DOHH2 (cell line): ENCODE data around the gene ZNF593OS.

ENCODE experiments used
- H3F3A ChIP-seq: fragments of 200-600 bp; sonication (generic), shearing (Covaris generic); 2 replicates; pipeline ENCODE4 v1.6.0; 2016; ENCODE audit warnings: antibody characterized with exemption, mild to moderate bottlenecking; ENCODE audit not compliant: control insufficient read depth, insufficient read depth
- H3K27ac ChIP-seq: fragments of 200-600 bp; sonication (generic); 2 replicates; pipeline ENCODE4 v1.5.1; 2014; ENCODE audit warnings: low read depth, mild to moderate bottlenecking, low read length, moderate library complexity
- H3K27me3 ChIP-seq: fragments of 200-600 bp; sonication (generic); 2 replicates; pipeline ENCODE4 v1.6.1; 2014; ENCODE audit warnings: mild to moderate bottlenecking, low read length, mixed read lengths; ENCODE audit not compliant: control insufficient read depth
- H3K36me3 ChIP-seq: fragments of 200-600 bp; sonication (generic); 2 replicates; pipeline ENCODE4 v1.6.1; 2014; ENCODE audit warnings: mild to moderate bottlenecking, low read length, moderate library complexity, mixed read lengths; ENCODE audit not compliant: control insufficient read depth
- H3K4me1 ChIP-seq: fragments of 200-600 bp; sonication (generic); 2 replicates; pipeline ENCODE4 v1.6.1; 2014; ENCODE audit warnings: mild to moderate bottlenecking, low read length, mixed read lengths; ENCODE audit not compliant: control insufficient read depth
- H3K4me2 ChIP-seq: fragments of 200-600 bp; sonication (generic); 2 replicates; pipeline ENCODE4 v1.6.0; 2014; ENCODE audit warnings: mild to moderate bottlenecking, low read length, moderate library complexity
- H3K4me3 ChIP-seq: fragments of 200-600 bp; sonication (generic); 2 replicates; pipeline ENCODE4 v1.5.1; 2014; ENCODE audit warnings: mild to moderate bottlenecking, low read length, mixed read lengths
- H3K79me2 ChIP-seq: fragments of 200-600 bp; sonication (generic); 2 replicates; pipeline ENCODE4 v1.6.1; 2014; ENCODE audit warnings: mild to moderate bottlenecking, low read length, mixed read lengths; ENCODE audit not compliant: control insufficient read depth
- H3K9me2 ChIP-seq: fragments of 200-600 bp; sonication (generic); replicated peaks from 2 replicates; pipeline ENCODE4 v1.6.1; 2014; ENCODE audit warnings: mild to moderate bottlenecking, low read length, mixed read lengths; ENCODE audit not compliant: control insufficient read depth
- H3K9me3 ChIP-seq: fragments of 200-600 bp; sonication (generic); 2 replicates; pipeline ENCODE4 v1.6.1; 2014; ENCODE audit warnings: antibody characterized with exemption, low read length, mixed read lengths; ENCODE audit not compliant: control insufficient read depth, insufficient read depth
- H4K20me1 ChIP-seq: fragments of 200-600 bp; sonication (generic); 2 replicates; pipeline ENCODE4 v1.6.0; 2014; ENCODE audit warnings: low read depth, mild to moderate bottlenecking, antibody characterized with exemption, low read length, moderate library complexity; ENCODE audit not compliant: control insufficient read depth, insufficient read depth
- EZH2phosphoT487 ChIP-seq: fragments of 200-600 bp; sonication (generic); IDR thresholded peaks from 2 replicates; pipeline ENCODE4 v1.6.1; 2017; ENCODE audit warnings: borderline replicate concordance, mild to moderate bottlenecking, antibody characterized with exemption, low read length, moderate library complexity, mixed read lengths
- TF ChIP-seq, protein P1 (sequence below): fragments of 200-600 bp; sonication (generic); IDR thresholded peaks from one replicate; pipeline ENCODE4 v1.5.1; 2014; ENCODE audit warnings: antibody characterized with exemption, mild to moderate bottlenecking, low read depth, low read length; ENCODE audit not compliant: poor library complexity, severe bottlenecking

ZNF593OS gene

DNA sequence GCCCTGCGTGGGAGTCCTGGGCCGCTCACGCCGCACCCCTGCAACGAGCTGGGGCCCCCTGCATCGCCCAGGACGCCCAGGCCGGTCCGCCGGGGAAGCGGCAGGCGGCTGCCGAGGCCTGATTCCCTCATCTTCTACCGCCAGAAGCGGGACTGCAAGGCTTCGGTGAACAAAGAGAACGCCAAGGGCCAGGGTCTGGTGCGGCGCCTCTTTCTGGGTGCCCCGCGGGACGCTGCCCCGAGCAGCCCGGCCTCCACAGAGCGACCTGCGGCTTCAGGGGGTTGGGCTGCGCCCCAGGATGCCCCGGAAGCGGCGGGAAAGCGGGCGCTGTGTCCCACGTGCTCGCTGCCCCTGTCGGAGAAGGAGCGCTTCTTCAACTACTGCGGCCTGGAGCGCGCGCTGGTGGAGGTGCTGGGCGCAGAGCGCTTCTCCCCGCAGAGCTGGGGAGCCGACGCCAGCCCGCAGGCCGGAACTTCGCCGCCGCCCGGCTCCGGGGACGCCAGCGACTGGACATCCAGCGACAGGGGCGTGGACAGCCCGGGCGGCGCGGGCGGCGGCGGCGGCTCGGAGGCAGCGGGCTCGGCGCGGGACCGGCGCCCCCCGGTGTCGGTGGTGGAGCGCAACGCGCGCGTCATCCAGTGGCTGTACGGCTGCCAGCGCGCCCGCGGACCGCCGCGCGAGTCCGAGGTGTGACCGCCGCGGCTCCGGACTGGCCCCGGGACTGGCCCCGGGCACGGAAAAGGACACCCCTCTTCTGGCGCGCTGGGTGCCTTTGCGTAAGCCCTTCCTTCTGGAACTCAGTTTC lies 10.0 kb downstream of the ZNF593OS start:
- Histone ChIP-seq H3K36me3 (no peaks in the 10 kb centered on the region), H3K4me1 (peaks cover 22% of the 10 kb centered on the region), H3K4me3 (peak overlapping the region; percentile 4; the same call in 1 of the 2 replicates), H3K27ac (no peak overlapping the region), H4K20me1 (no peaks in the 10 kb centered on the region), H3F3A (no peaks in the 10 kb centered on the region), H3K27me3 (peaks cover 49% of the 10 kb centered on the region), H3K9me2 (no peaks in the 10 kb centered on the region), H3K4me2 (peak overlapping the region; percentile 31), H3K79me2 (no peaks in the 10 kb centered on the region), H3K9me3 (no peaks in the 10 kb centered on the region)
- TF ChIP-seq EZH2phosphoT487: no peak
- TF ChIP-seq, protein P1, sequence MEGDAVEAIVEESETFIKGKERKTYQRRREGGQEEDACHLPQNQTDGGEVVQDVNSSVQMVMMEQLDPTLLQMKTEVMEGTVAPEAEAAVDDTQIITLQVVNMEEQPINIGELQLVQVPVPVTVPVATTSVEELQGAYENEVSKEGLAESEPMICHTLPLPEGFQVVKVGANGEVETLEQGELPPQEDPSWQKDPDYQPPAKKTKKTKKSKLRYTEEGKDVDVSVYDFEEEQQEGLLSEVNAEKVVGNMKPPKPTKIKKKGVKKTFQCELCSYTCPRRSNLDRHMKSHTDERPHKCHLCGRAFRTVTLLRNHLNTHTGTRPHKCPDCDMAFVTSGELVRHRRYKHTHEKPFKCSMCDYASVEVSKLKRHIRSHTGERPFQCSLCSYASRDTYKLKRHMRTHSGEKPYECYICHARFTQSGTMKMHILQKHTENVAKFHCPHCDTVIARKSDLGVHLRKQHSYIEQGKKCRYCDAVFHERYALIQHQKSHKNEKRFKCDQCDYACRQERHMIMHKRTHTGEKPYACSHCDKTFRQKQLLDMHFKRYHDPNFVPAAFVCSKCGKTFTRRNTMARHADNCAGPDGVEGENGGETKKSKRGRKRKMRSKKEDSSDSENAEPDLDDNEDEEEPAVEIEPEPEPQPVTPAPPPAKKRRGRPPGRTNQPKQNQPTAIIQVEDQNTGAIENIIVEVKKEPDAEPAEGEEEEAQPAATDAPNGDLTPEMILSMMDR: peak; percentile 16

DNA sequence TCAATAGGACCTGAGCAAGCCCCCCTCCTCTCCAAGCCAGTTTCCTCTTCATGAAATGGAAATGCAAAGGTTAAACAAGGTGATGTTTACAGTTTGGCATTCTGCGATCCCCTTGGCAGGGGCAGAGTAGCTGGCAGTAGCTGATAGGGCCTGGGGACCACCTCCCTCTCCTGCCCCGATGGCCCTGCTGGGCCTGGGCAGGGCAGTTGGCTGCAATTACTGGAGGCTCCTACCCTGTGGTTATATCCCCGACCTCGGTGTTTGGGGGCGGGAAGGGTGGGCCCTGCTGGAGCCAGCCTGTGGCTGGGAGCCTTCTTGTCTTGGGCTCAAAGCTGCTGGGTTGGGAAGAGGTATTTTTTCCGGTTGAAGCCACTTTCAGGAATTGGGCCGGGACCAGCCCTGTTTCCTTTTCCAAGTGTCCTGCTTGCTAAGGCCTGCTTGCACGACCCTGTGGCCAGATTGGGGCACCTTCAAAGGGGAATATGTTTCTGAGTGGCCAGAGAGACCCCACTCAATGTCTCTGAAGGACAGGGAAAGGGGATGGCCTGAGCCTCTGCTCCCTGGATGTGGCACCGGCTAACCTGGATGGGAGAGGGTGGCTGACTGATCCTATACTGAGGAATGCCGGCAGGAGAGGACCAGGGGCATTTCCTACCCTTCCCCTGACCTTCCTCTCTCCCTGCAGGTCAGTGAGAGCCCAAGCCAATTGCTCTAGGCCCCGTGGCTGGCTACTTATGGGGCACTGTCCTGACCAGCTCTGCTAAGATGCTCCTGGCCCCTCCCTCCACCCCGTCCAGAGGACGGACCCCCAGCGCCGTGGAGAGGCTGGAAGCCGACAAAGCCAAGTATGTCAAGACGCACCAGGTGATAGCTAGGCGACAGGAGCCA lies 10.9 kb downstream of the ZNF593OS start:
- Histone ChIP-seq H3K79me2 (no peaks in the 10 kb centered on the region), H3K9me3 (no peaks in the 10 kb centered on the region), H3K27ac (no peak overlapping the region), H3K36me3 (no peaks in the 10 kb centered on the region), H4K20me1 (no peaks in the 10 kb centered on the region), H3K9me2 (no peaks in the 10 kb centered on the region), H3K4me3 (no peak overlapping the region), H3K4me1 (peaks cover 22% of the 10 kb centered on the region), H3K27me3 (peaks cover 56% of the 10 kb centered on the region), H3F3A (no peaks in the 10 kb centered on the region), H3K4me2 (no peak overlapping the region)
- TF ChIP-seq, protein P1: no peak
- TF ChIP-seq EZH2phosphoT487: no peak

DNA sequence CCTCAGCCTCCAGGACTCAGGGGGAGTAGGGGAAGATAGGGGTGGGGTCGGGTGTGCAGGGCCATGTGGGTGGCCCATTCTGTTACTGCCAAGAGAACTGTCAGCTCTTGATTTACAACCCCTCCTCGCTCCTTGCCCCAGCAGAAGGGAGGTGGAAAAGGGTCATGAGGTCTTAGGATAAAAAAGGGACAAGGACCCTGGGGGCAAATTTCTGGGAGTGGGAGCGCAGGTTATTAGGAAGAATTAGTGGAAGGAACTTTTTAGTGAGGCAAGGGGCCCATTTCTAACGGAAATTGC lies 11.9 kb downstream of the ZNF593OS start:
- H3K9me3 ChIP-seq: no peaks in the 10 kb centered on the region
- H3K79me2 ChIP-seq: no peaks in the 10 kb centered on the region
- H3K4me1 ChIP-seq: peaks cover 21% of the 10 kb centered on the region
- no peak for TF ChIP-seq EZH2phosphoT487
- TF ChIP-seq, protein P1: no peak
- H4K20me1 ChIP-seq: no peaks in the 10 kb centered on the region
- no peak overlapping the region for H3K4me2 ChIP-seq
- H3K27me3 ChIP-seq: peaks cover 64% of the 10 kb centered on the region
- H3K9me2 ChIP-seq: no peaks in the 10 kb centered on the region
- no peak overlapping the region for H3K27ac ChIP-seq
- H3K4me3 ChIP-seq: no peak overlapping the region
- H3F3A ChIP-seq: no peaks in the 10 kb centered on the region
- no peaks in the 10 kb centered on the region for H3K36me3 ChIP-seq
